Ishikawa (cell line): ENCODE measurements around the gene MRPL10.

Experiments used
- CEBPB ChIP-seq: IDR thresholded peaks from 2 replicates; pipeline ENCODE4 v1.6.1; 2012
- CREB1 ChIP-seq: IDR thresholded peaks from 2 replicates; pipeline ENCODE4 v1.6.1; 2012; ENCODE audit warnings: low read depth
- EGR1 ChIP-seq: IDR thresholded peaks from 2 replicates; pipeline ENCODE4 v1.6.1; 2012
- EP300 ChIP-seq: IDR thresholded peaks from 2 replicates; pipeline ENCODE4 v1.6.1; 2012; ENCODE audit warnings: borderline replicate concordance
- FOXM1 ChIP-seq: IDR thresholded peaks from 2 replicates; pipeline ENCODE4 v1.6.1; 2012; ENCODE audit warnings: low read depth, borderline replicate concordance
- MAX ChIP-seq: IDR thresholded peaks from 2 replicates; pipeline ENCODE4 v1.6.1; 2012
- NFIC ChIP-seq: IDR thresholded peaks from 2 replicates; pipeline ENCODE4 v1.6.1; 2012
- RAD21 ChIP-seq: IDR thresholded peaks from 2 replicates; pipeline ENCODE4 v1.6.1; 2012; ENCODE audit warnings: low read depth
- REST ChIP-seq: IDR thresholded peaks from 2 replicates; pipeline ENCODE4 v1.6.1; 2012; ENCODE audit warnings: low read depth, mild to moderate bottlenecking
- TAF1 ChIP-seq: IDR thresholded peaks from 2 replicates; pipeline ENCODE4 v1.6.1; 2012; ENCODE audit warnings: low read depth, mild to moderate bottlenecking
- TCF12 ChIP-seq: IDR thresholded peaks from 2 replicates; pipeline ENCODE4 v1.6.1; 2012; ENCODE audit warnings: low read depth
- TEAD4 ChIP-seq: IDR thresholded peaks from 2 replicates; pipeline ENCODE4 v1.6.1; 2012
- USF1 ChIP-seq: IDR thresholded peaks from 2 replicates; pipeline ENCODE4 v1.6.1; 2012
- YY1 ChIP-seq: IDR thresholded peaks from 2 replicates; pipeline ENCODE4 v1.6.1; 2012; ENCODE audit warnings: low read depth
- ZBTB7A ChIP-seq: IDR thresholded peaks from 2 replicates; pipeline ENCODE4 v1.6.1; 2012; ENCODE audit warnings: low read depth

MRPL10 gene

GRCh38 chr17:47843391-47843730 lies 12.0 kb upstream of the MRPL10 start:
- no peak for TF ChIP-seq YY1
- TF ChIP-seq TCF12 = no peak
- TF ChIP-seq FOXM1 = no peak
- TF ChIP-seq EGR1 = no peak
- no peak for TF ChIP-seq CEBPB
- TF ChIP-seq NFIC = no peak
- TF ChIP-seq RAD21 = no peak
- no peak for TF ChIP-seq REST
- no peak for TF ChIP-seq ZBTB7A
- no peak for TF ChIP-seq EP300
- TF ChIP-seq CREB1 = no peak
- TF ChIP-seq MAX = no peak
- no peak for TF ChIP-seq USF1
- TF ChIP-seq TEAD4 = no peak

- TF ChIP-seq CREB1 = no peak
- TF ChIP-seq TCF12 = no peak
- no peak for TF ChIP-seq FOXM1
- no peak for TF ChIP-seq CEBPB
- TF ChIP-seq RAD21 = no peak
Observed at GRCh38 chr17:47841488-47842291, 10.3 kb upstream of the MRPL10 start.

- TF ChIP-seq YY1 (0 out of 2 replicates have a peak, but pooled peaks have one; percentile 43), RAD21 (peak; percentile 94), FOXM1 (0 out of 2 replicates have a peak, but pooled peaks have one; percentile 16), TAF1 (peak; percentile 55), EGR1 (peak; percentile 50), MAX (peak; percentile 66), REST (no peak), USF1 (peak; percentile 50), ZBTB7A (peak; percentile 98), NFIC (no peak)
Observed at GRCh38 chr17:47840742-47841487, 9.6 kb upstream of the MRPL10 start, which contains the start of gene SCRN2. TSS of gene SCRN2 (minus strand) at chr17:47841273. CDS start at chr17:47840843, 430 bp downstream.

- TF ChIP-seq FOXM1 (no peak), CREB1 (no peak), CEBPB (no peak), TCF12 (no peak), RAD21 (no peak), NFIC (no peak), EGR1 (no peak), ZBTB7A (no peak), MAX (no peak), REST (no peak), TAF1 (no peak), TEAD4 (no peak), YY1 (no peak), USF1 (no peak), EP300 (no peak)
Observed at GRCh38 chr17:47840001-47840741, 8.8 kb upstream of the MRPL10 start.
